ENCODE measurements around the gene ING3. TPM values are rescaled to one million over a fixed set of nuclear protein-coding genes. Genes with fewer than 3 reads are reported as not detected.

ING3 gene
- total RNA-seq, 4 donors from 2014 or later = 11.2 to 23.0 (median 16.7) TPM

DNA sequence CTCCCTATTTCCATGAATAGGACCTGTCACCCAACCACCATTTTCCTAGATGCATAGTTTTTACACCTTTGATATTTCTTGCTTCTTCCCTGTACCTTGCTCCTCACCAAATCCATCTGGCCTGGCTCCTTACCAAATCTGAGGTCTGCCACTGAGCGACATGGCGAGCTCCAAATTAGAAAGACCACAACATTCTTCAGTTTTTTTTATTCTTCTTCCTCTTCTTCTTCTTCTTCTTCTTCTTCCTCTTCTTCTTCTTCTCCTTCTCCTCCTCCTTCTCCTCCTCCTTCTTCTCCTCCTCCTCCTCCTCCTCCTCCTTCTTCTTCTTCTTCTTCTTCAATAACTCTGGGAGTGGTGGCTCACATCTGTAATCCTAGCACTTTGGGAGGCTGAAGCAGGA, 45.1 kb downstream of the ING3 start:
- Histone ChIP-seq H3K36me3 (no peaks in the 10 kb centered on the region), H3K4me3 (no peak overlapping the region), H3K27me3 (no peaks in the 10 kb centered on the region), H3K4me1 (peaks cover 5 to 86% (median 8%) of the 10 kb centered on the region in 3 donors), H3K9me3 (no peaks in the 10 kb centered on the region), H3K27ac (peak overlapping the region in 2 of 4 donors; percentile 3 to 45)
- WGBS, 2 donors (ENCODE audit: low coverage in 1 of 2) = 100% methylated on average over 1 to 2 of the region's 2 CpGs
- TF ChIP-seq EP300 (IDR thresholded peaks at IDR 0.05) (no peak), POLR2AphosphoS5 (IDR thresholded peaks at IDR 0.05) (no peak), POLR2A (IDR thresholded peaks at IDR 0.05) (no peak), CTCF (IDR thresholded peaks at IDR 0.05) (no peak)
- no peak for ATAC-seq

DNA sequence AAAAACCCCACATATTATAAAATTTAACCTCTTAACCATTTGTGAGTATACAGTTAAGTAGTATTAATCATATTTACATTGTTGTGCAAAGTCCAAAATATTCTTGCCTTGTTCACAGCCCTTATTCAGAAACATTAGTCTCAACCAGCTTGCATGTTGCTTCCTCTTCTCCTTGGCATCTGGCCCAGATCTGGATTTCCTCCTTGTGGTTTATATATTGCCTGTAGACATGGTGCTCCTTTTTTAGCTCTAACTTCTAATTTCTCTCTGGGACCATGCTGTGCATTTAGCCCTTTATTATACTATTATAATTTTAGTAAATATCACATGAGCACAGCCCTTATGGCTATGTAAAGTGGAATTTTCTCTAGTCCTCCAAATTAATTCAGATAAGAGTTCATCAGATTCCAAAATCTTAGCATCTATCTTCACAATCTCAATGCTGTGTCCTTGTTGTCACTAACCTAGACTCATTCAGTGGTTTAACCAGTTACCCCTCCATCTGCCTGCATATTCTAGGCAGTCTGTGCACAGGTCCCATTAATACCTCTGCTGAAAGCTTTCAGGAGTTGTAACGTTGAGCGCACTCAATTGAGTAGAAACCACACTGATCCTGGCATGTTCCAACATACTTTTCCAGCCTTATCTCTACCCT, 45.9 kb downstream of the ING3 start:
- peak overlapping the region in 2 of 4 donors; percentile 3 to 45 for H3K27ac ChIP-seq
- peaks cover 4 to 86% (median 8%) of the 10 kb centered on the region in 3 donors for H3K4me1 ChIP-seq
- no peaks in the 10 kb centered on the region for H3K9me3 ChIP-seq
- WGBS, 2 donors (ENCODE audit: low coverage in 1 of 2) = 85% methylated on average over 2 of the region's 2 CpGs; no CpG with 5 or more reads in 1 of the 2 donors
- peak; percentile 34 for ATAC-seq
- H3K36me3 ChIP-seq = no peaks in the 10 kb centered on the region
- no peak overlapping the region for H3K4me3 ChIP-seq
- TF ChIP-seq CTCF (IDR thresholded peaks at IDR 0.05) = peak in 1 of 4 experiments; percentile 12
- TF ChIP-seq EP300 (IDR thresholded peaks at IDR 0.05) = no peak
- TF ChIP-seq POLR2AphosphoS5 (IDR thresholded peaks at IDR 0.05) = peak; percentile 46
- TF ChIP-seq POLR2A (IDR thresholded peaks at IDR 0.05) = no peak
- H3K27me3 ChIP-seq = no peaks in the 10 kb centered on the region

DNA sequence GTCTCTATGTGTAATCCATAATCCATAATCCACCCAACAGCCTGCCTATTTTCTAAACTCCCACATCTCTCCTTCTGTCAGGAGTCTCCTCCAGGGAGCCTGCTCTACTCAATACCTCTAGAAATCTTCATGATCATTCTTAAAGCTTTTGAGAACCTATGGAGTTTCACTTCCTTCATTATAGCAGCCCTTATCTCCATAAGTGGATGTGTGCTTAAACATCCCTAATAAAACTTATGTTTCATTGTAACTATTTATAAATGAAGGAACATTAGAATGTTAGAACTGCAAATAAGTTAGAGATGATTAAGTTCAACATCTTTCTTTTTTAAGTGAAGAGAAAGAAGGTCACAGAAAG, 46.4 kb downstream of the ING3 start:
- TF ChIP-seq CTCF (IDR thresholded peaks at IDR 0.05) (no peak), EP300 (IDR thresholded peaks at IDR 0.05) (no peak), POLR2AphosphoS5 (IDR thresholded peaks at IDR 0.05) (no peak), POLR2A (IDR thresholded peaks at IDR 0.05) (no peak)
- Histone ChIP-seq H3K4me3 (no peak overlapping the region), H3K27me3 (no peaks in the 10 kb centered on the region), H3K36me3 (no peaks in the 10 kb centered on the region), H3K9me3 (no peaks in the 10 kb centered on the region), H3K27ac (peak overlapping the region in 1 of 4 donors; percentile 3), H3K4me1 (peaks cover 4 to 86% (median 8%) of the 10 kb centered on the region in 3 donors)
- no peak for ATAC-seq

DNA sequence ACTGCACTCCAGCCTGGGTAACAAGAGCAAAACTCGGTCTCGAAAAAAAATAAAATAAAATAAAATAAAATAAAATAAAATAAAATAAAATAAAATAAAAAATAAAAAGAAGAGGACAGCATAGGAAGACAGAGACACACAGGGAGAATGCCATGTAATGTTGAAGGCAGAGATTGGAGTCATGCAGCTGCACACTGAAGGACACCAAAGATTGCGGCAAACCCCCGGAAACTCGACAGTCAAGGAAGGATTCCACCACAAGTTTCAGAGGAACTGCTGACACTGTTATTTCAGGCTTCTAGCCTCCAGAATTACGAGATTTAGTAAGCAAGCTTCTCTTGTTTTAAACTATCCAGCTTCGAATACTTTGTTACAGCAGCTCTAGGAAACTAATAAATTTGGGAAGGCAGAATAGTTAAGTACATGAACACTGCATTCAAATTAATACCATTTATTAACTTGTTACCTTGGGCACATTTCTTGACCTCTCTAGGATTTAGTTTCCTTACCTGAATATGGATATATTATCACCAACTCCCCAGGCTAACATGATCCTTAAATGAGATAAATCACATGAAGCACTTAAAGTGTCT, 47.4 kb downstream of the ING3 start:
- H3K27ac ChIP-seq = peak overlapping the region in 1 of 4 donors; percentile 44
- H3K27me3 ChIP-seq = no peaks in the 10 kb centered on the region
- TF ChIP-seq CTCF (IDR thresholded peaks at IDR 0.05) (no peak), EP300 (IDR thresholded peaks at IDR 0.05) (no peak), POLR2AphosphoS5 (IDR thresholded peaks at IDR 0.05) (no peak), POLR2A (IDR thresholded peaks at IDR 0.05) (no peak)
- H3K4me3 ChIP-seq = no peak overlapping the region
- peaks cover 0 to 86% (median 8%) of the 10 kb centered on the region in 3 donors for H3K4me1 ChIP-seq
- H3K36me3 ChIP-seq = no peaks in the 10 kb centered on the region
- 77 to 84% methylated on average over 7 of the region's 7 CpGs for WGBS, 2 donors (ENCODE audit: low coverage in 1 of 2)
- no peak for ATAC-seq
- H3K9me3 ChIP-seq = no peaks in the 10 kb centered on the region

- H3K27me3 ChIP-seq = no peaks in the 10 kb centered on the region
- peak overlapping the region in 1 of 4 donors; percentile 44 for H3K27ac ChIP-seq
- no peaks in the 10 kb centered on the region for H3K9me3 ChIP-seq
- no peak for ATAC-seq
- no peak overlapping the region for H3K4me3 ChIP-seq
- H3K36me3 ChIP-seq = no peaks in the 10 kb centered on the region
- 50 to 86% methylated on average over 1 of the region's 1 CpG for WGBS, 2 donors (ENCODE audit: low coverage in 1 of 2)
- TF ChIP-seq POLR2AphosphoS5 (IDR thresholded peaks at IDR 0.05) = no peak
- TF ChIP-seq CTCF (IDR thresholded peaks at IDR 0.05) = no peak
- TF ChIP-seq POLR2A (IDR thresholded peaks at IDR 0.05) = no peak
- TF ChIP-seq EP300 (IDR thresholded peaks at IDR 0.05) = no peak
- peaks cover 0 to 85% (median 6%) of the 10 kb centered on the region in 3 donors for H3K4me1 ChIP-seq
These were observed 47.9 kb downstream of the ING3 start for GRCh38 chr7:120998520-120998919.
